MM.1S (cell line): ENCODE results near the gene ATP13A4.

Source experiments
- CTCF ChIP-seq: fragments of 300-600 bp; sonication (generic); IDR thresholded peaks from 2 replicates; pipeline ENCODE4 v1.5.1; 2016; ENCODE audit warnings: antibody characterized with exemption, low read length, mixed read lengths
- EZH2 ChIP-seq: fragments of 300-600 bp; sonication (generic); optimal IDR thresholded peaks from 2 replicates; pipeline ENCODE3; 2017; ENCODE audit warnings: low read depth, mild to moderate bottlenecking, antibody characterized with exemption, low read length, mixed read lengths

- TF ChIP-seq CTCF (no peak), EZH2 (no peak)
These were observed 147.6 kb downstream of the ATP13A4 start for GRCh38 chr3:193407112-193407511.
